Measurements from ENCODE around the gene CEND1.

Gene CEND1

GRCh38 chr11:746289-747157 lies 43.4 kb downstream of the CEND1 start:
- TF ChIP-seq TAF1 (IDR thresholded peaks at IDR 0.05; ENCODE audit: borderline replicate concordance, insufficient read depth, low read length) (no peak), SIN3A (IDR thresholded peaks at IDR 0.05; ENCODE audit: borderline replicate concordance, insufficient read depth, low read length) (no peak)

GRCh38 chr11:745428-745827 lies 44.5 kb downstream of the CEND1 start:
- TF ChIP-seq POLR2AphosphoS5 (IDR thresholded peaks at IDR 0.05; ENCODE audit: low read depth, low read length) (no peak), REST (IDR thresholded peaks at IDR 0.05; ENCODE audit: insufficient read depth in 1 of 2, low read depth in 2 of 2, low read length in 2 of 2) (no peak)

- TF ChIP-seq REST (IDR thresholded peaks at IDR 0.05; ENCODE audit: insufficient read depth in 1 of 2, low read depth in 2 of 2, low read length in 2 of 2): no peak
These were observed 47.2 kb downstream of the CEND1 start for GRCh38 chr11:742571-743201.

GRCh38 chr11:742156-742546 lies 47.7 kb downstream of the CEND1 start:
- TF ChIP-seq POLR2AphosphoS5 (IDR thresholded peaks at IDR 0.05; ENCODE audit: low read depth, low read length) (no peak), REST (IDR thresholded peaks at IDR 0.05; ENCODE audit: insufficient read depth in 1 of 2, low read depth in 2 of 2, low read length in 2 of 2) (no peak)

DNA sequence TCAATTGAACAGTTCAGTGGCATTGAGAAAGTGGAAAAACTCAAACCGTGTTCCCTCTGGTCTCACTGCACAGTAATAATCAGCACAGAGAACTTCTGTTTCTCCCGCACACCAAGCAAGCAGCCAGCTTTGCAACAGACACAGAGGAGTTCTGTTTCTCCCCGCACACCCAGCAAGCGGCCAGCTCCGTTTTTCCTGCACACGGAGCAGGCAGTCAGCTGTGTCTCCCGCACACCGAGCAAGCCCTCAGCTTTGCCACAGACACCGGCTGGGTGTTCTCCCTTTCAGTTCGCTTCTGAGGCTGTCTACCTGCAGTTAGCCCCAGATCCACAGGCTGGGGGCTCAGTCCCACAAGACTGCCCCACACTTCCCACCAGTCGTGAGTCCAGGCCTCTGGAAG lies 52.5 kb downstream of the CEND1 start:
- no peak for TF ChIP-seq TAF1 (IDR thresholded peaks at IDR 0.05; ENCODE audit: borderline replicate concordance, insufficient read depth, low read length)
- no peak for TF ChIP-seq FOXP2 (optimal IDR thresholded peaks at IDR 0.05; ENCODE audit: borderline replicate concordance, extremely low read depth, extremely low read length, insufficient read depth)
- no peak for TF ChIP-seq POLR2AphosphoS5 (IDR thresholded peaks at IDR 0.05; ENCODE audit: low read depth, low read length)
- no peak for TF ChIP-seq REST (IDR thresholded peaks at IDR 0.05; ENCODE audit: insufficient read depth in 1 of 2, low read depth in 2 of 2, low read length in 2 of 2)
- no peak for TF ChIP-seq SIN3A (IDR thresholded peaks at IDR 0.05; ENCODE audit: borderline replicate concordance, insufficient read depth, low read length)

Data from PFSK-1 (cell line).